ENCODE results near the gene ZNF789.
"Not testable (repeated sequence)": the region's sequence is repeated elsewhere in the genome, so short reads cannot be mapped to it uniquely, and the experiment has no call there.

ZNF789 gene

DNA sequence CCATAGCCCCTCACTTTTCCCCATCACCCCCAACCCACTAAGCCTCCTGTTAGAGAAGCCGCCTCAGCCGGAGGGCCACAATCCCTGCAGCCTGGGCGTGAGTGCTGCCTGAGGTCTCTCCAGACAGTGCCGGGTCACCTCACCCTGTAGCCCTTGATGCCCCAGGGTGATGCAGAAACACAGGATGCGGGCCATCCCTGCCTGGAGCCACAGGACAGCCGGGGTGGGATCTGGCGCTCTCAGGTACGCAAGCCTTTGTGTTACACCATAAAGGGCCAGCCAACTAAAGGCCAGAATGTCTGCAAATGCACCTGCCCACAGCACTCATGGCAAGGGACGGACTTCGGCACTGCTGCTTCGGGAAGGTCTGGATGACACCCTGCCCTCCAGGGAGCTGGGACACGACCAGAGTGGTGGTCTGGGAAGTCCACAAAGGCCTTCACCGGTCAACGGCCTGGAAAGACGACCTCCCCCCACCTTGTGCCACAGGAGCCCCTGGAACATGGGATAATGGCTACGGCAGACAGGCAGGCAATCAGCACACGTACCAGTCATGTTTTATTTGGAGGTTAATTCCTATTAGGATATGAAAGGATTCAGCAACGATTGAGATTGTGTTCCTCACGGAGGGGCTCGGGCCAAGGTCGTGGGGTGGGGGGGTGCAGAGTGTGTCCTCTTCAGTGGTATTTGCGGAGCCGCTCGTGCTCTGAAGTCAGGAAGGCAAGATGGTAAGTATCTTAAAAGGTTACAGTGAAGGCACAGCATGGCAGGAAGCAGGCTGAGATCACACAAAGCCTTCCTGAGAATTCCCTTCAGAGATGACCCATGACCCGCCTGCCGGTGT, 14.8 kb upstream of the ZNF789 start:
- no peak for DNase-seq

DNA sequence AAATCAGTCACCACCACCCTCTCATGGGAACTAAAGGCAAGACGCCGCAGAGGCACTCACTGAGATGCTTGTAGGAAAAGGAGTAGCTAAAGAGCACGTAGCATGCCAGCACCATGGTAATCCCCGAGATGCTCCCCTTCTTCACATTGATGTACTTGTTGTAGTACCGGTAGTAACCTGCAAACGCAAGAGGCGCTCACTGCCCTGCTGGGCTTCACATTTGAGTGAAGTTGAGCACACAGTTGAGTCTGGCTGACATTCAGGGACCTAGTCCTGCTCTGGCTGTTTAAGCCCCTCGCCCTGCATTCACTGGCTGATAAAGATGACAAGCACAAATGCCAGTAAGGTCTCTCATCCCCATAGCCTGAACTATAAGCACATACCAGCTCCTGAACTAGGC, 13.6 kb upstream of the ZNF789 start:
- DNase-seq: no peak

DNA sequence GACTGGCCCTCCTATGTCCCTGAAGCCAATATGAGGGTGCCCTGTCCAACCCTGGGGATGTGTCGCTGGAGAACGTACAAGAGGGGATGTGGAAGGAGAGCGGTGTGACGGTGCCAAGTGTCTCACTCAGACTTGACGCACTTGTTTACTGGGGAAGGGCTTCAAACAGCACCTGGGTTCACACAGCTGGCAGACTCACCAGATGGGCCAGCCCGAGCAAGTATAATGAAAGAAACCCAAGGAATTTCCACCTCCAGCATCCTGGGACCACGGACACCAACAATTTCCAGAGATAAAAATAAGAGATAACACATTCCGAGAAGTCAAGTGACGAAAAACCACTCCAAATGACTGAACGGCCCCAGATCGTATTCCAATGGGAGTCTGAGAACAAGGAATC, 12.0 kb upstream of the ZNF789 start:
- DNase-seq: no peak

DNA sequence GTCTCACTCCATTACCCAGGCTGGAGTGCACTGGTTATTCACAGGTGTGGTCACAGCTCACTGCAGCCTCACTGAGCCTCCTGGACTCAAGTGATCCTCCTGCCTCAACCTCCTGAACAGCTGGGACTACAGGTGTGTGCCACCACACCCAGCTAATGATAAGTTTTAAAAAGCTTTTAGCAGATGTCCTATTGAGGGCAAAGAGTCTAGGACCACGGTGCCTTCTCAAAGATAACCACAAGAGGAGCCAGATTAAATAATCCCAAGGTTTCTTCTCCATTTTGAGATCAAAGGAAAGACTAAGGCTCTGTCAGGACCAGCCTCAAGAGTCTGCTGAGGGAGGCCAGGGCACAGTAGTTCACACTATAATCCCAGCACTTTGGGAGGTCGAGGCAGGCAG, 11.5 kb upstream of the ZNF789 start:
- DNase-seq: no peak

DNA sequence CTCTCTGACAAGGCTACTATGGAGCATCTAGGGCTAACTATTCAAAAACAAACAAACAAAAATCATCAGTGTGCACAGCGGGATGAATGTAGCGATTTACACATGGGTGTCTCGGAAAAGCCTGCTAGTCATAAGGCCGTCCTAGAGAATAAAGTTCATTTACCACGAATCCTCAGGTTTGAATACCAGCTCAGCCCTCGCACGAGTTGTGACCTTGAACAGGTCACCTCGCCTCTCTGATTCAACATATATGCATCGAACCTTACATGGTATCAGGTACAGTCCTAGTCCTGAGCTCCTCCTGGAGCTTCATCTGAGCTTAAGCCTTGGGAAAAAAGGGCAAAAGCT, 7.3 kb upstream of the ZNF789 start:
- no peak for DNase-seq

DNA sequence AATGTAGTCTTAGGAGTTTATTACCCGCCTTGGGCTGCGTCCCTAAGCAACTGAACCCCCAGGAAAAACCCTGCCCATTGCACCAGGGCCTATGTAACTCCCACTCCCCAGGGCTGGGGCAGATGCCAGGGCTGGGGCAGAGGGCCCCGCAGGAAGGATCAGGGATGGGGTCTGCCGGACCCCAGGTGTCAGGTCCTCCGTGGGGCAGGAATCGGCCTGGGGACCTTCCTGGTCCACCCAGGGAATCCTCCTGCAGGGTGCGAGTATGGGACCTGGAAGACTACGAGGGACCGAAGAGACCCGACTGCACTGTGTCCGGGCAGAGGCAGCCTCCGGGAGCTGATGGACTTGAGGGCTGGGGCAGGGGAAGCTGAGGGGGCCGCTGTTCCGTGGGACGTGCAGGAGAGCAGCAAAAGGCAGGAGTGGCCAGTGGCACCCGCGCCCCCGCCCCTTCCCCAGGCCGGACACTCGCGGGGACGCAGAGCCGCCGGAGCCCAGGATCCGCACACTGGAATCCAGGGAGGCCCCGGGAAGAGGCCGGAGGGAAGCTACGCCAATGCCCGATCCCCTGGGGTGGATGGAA, 4.3 kb upstream of the ZNF789 start:
- no peak for DNase-seq

DNA sequence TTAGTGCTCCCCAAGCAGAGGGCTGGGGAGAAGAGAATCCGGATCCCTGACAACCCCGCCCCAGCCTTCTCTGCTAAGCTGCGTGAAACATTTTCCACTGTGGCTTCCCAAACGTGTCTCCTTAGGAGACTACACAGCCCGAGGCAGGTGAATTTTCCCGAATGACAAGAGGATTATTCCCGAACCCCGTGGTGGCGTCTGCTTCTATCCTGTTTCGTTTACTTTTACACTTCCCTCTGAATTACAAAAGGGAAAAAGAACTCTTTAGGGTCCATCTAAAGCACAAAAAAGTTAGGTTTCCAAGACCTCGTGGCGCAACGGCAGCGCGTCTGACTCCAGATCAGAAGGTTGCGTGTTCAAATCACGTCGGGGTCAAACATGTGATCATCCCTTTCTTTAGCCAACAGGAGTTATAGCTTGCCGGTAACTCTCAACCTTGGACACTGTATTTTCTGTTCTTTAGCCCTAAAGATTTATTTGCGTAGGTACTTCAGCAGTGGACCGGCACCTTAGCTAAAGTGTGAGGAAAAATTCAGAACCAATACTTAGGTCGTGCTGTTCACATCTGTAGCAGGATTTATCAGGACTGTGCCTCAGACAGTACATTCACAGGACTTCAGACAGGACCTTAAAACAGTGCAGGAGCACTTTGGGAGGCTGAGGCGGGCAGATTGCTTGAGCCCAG, 3.2 kb upstream of the ZNF789 start:
- no peak for DNase-seq

DNA sequence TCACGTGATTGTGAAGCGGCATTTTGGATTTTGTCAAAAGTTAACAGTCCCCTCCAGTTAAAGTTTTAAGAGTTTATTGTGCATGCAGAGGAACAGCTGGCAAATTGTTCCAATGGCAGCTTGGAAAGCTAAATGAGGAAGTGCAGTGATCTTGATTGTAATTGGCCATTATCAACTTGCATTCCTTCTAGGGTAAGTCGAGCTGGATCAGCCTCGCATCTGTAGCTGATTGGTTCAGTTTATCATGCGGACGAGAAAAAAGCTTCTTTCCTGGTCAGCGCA, 566 bp downstream of the ZNF789 start:
- no peak for DNase-seq

DNA sequence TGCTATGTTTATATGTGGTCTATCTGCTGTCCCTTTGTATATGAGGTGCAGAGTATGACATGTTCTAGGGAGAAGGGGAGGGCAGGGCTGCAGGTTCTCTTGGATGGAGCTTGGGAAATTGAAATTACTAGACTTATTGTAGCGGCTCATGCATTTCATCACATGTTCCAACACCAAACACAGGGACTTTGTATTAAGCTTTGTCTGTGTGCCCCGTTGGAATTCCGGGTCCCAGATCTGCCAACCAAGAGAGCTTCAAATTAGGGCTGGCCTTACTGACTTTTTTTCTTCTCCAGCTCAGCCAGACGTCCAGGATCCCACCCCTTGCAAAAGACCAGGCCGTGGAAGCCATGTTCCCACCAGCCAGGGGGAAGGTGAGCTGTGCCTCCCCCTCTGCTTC, 3.4 kb downstream of the ZNF789 start:
- no peak for DNase-seq

DNA sequence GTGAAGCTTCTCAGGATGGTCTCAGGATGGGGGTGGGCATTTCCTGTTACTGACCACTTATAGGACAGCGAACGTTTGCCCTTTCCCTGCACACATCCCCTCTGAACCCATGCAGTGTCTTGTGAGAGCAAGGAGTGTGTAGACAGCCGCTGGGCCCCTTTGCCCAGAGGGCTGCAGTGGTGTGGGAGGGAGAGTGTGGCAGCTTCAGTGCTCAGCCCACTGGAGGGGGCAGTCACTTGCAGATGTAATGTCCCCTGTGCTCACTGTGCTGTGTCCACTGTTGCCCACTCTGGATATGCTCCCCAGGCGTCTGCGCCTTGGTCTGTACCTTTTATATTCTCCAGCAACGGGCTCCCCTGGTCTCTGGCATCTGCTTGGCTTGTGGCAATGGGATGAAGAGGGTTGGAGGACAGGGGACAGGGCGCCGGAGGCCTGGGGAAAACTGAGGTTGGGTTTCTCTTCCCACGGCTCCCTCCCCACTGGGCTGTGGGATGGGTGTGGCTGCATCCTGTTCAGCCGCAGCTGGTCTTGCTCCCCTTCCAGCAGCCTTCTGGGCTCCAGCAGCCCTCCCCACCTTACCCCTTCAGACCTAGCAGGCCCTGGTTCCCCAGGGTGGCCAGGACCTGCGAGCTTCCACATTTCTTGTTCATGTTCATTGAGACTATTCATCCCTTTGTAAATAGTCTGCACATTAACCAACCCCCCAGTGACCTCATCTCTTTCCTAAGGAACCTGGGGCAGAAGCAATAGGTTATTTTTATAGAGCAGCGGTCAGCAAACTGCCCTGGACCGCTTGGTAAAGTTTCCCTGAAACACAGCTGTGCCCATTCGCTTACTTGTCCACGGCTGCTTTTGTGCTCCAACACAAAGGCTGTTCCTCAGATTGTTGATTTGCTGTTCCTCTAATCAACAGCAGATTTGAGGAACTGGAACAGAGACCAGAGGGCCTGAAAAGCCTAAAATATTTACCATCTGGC, 6.1 kb downstream of the ZNF789 start:
- DNase-seq: no peak

DNA sequence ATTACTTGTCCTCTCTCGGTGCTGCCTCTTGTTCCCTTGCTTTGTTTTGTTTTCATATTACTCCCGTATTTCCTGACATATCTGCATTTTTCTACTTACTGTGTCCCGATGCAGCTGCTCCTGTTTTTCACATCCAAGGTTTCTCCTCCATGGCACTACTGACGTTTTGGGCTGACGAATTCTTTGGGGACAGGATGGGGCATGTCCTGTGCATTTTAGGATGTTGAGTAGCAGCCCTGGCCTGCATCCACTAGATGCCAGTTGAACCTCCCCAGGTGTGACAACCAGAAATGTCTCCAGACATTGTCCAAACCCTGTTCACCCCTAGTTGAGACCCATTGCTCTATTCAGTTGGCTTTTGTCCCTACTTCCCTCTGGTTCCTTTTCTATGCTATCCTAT, 12.4 kb downstream of the ZNF789 start:
- no peak for DNase-seq

DNA sequence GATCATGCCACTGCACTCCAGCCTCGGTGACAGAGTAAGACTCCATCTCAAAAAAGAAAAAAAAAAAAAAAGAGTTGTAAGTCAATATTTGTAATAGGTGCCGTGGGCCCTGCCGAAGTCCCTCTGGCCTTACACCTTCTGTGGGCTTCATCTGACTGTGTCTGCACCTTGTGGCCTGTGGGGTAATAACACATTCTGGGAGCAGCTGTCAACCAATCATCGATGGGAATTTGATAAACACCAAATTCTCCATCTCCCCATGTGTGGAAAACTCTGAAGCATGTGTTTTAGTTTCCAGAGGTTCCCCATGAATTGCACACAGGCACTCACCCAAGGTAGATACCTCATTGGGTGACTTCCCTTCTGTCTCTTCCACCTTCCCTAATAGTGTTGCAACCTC, 16.5 kb downstream of the ZNF789 start:
- no peak for DNase-seq

DNA sequence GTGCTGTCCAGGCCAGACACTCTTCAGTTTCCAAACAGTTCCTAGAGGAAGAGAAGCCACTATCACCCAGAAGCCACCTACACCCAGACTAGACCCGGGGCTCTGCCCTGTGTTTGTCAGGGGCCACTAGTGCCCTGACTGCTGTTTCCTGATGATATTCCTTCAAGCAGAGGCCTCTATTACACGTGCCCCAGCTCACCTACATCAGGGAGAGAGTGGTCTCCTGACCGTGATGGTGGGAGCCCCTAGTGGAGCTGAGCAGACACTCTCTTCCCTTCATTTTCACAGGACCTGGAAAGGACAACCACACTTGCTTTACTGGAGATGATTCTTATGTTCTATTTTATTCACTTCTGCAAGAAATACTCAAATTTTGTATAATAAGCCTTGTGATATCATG, 18.2 kb downstream of the ZNF789 start:
- no peak for DNase-seq

DNA sequence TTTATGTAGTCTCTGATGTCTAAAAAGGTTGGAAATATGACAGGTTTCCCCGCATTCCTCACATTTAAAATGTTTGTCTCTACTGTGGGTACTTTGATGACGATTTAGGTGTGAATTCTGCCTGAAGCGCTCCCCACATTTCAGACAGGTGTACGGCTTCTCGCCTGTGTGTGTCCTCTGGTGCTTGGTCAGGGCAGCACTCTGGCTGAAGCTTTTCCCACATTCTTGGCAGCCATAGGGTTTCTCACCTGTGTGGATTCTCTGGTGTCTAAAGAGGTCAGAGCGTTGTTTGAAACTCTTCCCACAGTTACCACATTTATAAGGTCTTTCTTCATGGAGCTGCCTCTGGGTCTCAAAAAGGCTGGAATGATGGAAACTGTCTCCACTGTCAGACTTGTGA, 21.1 kb downstream of the ZNF789 start:
- DNase-seq: no peak

DNA sequence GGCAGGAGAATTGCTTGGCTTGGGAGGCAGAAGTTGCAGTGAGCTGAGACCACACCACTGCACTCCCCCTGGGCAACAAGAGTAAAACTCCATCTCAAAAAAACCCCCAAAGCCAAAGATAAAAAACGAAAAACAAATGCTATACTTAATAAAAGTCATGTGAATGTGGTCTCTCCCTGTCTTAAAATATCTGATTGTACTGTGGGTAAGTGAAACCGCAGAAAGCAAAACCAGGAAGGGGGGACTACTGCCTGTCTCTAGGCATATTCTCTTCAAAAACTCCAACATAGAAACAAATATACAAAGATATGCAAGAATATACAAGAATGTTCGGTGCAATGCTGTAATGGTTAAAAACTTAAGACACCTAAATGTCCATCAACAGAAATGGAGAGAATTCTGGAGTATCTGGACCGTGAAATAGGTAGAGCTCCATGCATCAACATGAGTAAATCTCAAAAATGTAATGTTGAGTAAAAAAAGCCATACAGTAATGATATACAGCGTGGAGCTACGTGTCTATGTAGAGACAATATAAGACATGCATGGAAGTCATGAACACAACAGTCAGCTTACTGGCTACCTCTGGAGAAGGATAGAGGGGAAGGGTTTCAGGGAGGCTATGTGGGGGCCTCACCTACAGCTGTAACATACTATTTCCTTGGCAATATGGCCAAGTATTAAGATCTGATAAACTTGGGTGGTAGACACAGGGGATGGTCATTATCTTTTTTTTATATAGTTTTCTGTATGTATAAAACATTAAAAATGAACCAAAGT, 25.3 kb downstream of the ZNF789 start:
- no peak for DNase-seq

DNA sequence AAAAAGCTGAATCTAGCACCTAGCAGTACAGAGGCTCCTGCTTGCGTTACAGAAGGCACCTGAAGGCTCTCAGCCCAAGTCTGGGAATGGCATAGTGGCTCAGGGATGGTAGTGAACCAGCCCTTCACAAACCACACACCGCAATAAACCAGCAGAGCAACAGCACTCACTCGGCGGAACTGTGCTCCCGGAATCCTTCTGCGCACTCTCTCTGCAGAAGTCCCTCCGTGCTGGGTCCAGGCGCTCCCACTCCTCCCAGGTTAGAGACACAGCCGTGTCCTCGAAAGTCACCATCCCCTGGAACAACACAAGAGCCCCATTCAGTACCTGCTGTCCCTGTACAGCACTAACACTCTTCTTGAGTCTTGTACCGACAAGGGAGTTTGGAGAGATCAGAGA, 25.9 kb downstream of the ZNF789 start:
- DNase-seq: no peak

DNA sequence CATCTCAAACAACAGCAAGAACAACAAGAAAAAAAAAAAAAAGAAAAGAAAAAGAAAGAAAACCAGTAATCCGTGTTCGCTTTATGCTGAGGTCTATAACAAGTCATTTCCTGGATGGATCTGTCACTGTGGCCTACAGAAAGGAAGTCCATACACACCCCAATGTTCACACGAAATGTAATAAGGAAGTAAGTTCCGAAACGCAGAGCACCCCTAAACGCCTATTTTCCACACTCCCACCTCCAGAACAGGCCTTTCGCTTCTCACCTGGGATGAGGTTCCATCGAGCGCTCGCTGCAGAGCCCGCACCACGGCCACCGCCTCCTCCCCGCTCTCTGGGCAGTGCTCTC, 26.7 kb downstream of the ZNF789 start:
- DNase-seq: peak; percentile 58

DNA sequence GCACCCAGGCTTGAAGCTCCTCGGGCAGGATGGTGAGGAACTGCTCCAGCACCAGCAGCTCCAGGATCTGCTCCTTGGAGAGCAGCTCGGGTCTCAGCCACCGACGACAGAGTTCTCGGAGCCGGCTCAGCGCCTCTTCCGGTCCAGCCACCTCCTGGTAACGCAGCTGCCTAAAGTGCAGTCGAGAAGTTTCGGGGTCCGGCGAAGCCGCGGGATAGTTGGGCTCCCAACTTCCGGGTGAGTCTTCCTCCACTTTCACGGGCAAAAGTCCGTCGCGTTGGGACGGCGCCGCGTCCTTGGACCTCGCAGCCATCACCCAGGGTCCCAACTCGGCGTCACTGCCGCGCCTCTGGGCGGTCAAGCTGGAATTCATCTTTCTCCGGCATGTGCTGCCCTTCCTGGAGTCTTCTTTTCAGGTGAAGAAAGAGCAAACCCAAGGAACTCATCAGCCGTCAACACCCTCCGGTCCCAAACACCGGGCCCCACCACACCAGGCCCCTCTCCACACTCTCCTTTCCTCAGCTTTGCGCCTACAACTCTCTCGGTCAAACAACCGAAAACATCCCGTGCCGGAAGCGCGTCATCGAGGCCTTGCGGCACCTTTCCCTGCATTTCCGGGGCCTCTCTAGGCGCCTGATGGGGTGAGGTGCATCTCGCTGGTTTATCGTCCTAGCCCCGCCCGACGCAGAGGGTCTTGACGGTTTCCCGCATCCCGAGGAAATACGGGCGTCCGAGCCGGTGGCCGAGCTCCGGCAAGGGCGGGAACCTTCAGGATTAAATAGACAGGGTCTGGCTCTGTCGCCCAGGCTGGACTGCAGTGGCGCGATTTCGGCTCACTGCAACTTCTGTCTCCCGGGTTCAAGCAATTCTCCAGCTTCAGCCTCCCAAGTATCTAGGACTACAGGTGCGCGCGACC, 27.3 kb downstream of the ZNF789 start, which contains the start of gene ZNF394:
TSS of gene ZNF394 (minus strand) at position 561 of the 916 bp plus-strand sequence. CDS start at position 373, 188 bp downstream.
- peak; percentile 84 for DNase-seq

DNA sequence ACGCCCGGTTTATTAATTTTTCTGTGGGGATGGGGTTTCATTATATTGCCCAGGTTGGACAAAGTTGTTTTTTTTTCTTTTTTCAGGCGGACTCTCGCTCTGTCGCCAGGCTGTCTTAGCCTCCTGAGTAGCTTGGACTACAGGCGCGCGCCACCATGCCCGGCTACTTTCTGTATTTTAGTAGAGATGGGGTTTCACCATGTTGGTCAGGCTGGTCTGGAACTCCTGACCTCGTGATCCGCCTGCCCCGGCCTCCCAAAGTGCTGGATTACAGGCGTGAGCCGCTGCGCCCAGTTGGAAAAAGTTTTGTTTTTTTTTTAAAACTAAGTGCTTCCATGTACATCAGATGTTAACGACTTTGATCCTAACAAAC, 27.9 kb downstream of the ZNF789 start:
- no peak for DNase-seq

DNA sequence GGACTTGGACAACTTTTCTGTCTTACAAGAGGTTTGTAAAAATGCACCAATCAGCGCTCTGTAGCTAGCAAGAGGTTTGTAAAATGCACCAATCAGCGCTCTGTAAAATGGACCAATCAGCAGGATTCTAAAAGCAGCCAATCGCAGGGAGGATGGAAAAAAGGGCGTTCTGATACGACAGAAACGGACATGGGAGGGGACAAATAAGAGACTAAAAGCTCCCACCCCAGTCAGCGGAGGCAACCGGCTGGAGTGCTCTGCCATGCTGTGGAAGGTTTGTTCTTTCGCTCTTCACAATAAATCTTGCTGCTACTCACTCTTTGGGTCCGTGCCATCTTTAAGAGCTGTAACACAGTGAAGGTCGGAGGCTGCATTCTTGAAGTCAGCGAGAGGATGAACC, 28.5 kb downstream of the ZNF789 start:
- not testable (repeated sequence) for DNase-seq

DNA sequence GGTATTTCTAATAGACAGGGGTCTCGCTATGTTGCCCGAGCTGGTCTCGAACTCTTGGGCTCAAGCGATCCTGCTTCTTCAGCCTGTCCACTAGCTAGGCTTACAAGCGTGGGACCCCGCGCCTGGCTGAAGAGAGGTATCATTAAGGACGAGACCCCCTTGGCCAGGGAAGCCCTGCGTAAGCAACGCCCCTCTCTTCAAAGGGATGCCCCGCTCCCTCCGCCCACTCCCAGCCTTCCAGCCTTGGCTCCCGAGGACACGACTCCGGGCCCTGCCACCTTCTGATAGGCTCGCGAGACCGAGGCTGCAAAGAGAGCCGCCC, 31.6 kb downstream of the ZNF789 start:
- no peak for DNase-seq

All from central memory CD4-positive, alpha-beta T cell (primary cell).